Left ventricle myocardium inferior (tissue), 1 donor: ENCODE data around the gene ACACB. TPM values are rescaled to one million over a fixed set of nuclear protein-coding genes. Genes with fewer than 3 reads are reported as not detected.
A peak's percentile ranks its signal among the peaks of the same experiment; 100 is the strongest.

ENCODE experiments used
- DNase-seq: peaks from one replicate; pipeline ENCODE4 v3.0.0-alpha.2; 2020
- H3K27ac ChIP-seq: fragments of 200-600 bp; replicated peaks from 2 replicates; pipeline ENCODE4 v1.8.0; 2021
- H3K27me3 ChIP-seq: fragments of 200-600 bp; 2 replicates; pipeline ENCODE4 v1.8.0; 2021; ENCODE audit warnings: low read depth
- H3K36me3 ChIP-seq: fragments of 200-600 bp; 2 replicates; pipeline ENCODE4 v1.8.0; 2021
- H3K4me1 ChIP-seq: fragments of 200-600 bp; 2 replicates; pipeline ENCODE4 v1.8.0; 2021
- H3K4me3 ChIP-seq: fragments of 200-600 bp; 2 replicates; pipeline ENCODE4 v1.8.0; 2021; ENCODE audit warnings: mild to moderate bottlenecking, moderate library complexity
- H3K9me3 ChIP-seq: fragments of 200-600 bp; replicated peaks from 2 replicates; pipeline ENCODE4 v1.8.0; 2021
- CTCF ChIP-seq: fragments of 200-600 bp; IDR thresholded peaks from 2 replicates; pipeline ENCODE4 v1.8.0; 2021; ENCODE audit warnings: antibody characterized with exemption, mild to moderate bottlenecking, borderline replicate concordance
- intact Hi-C: fragments of 100-400 bp; cut with micrococcal nuclease; formaldehyde crosslinking; loops from one replicate; pipeline ENCODE4 v1.11.0; 2022
- total RNA-seq: library from RNA; stranded (reverse); fragmentation: NEBNext Ultra II Directional; extraction: Animal tissue kit (Norgen Biotek cat#: 25700); gene quantifications from one replicate; pipeline ENCODE4 v1.2.1, GENCODE V29; 2021
- donor health status: DM: no; HTN: yes; CAD: no; lungs with severe emphysema.

The ACACB gene
- total RNA-seq, 1 donor from 2014 or later: 123 TPM

- no peak for DNase-seq
- TF ChIP-seq CTCF: no peak
- H3K27ac ChIP-seq: peak overlapping the region; percentile 67
- peaks cover 14% of the 10 kb centered on the region for H3K27me3 ChIP-seq
- H3K4me1 ChIP-seq: peaks cover 13% of the 10 kb centered on the region
- intact Hi-C loops: no loop called here
- H3K36me3 ChIP-seq: no peaks in the 10 kb centered on the region
- peak overlapping the region; percentile 62 for H3K4me3 ChIP-seq
- no peaks in the 10 kb centered on the region for H3K9me3 ChIP-seq
Measured at GRCh38 chr12:109292342-109292711, 175.9 kb downstream of the ACACB start.

GRCh38 chr12:109293106-109293505, 176.7 kb downstream of the ACACB start:
- H3K36me3 ChIP-seq: no peaks in the 10 kb centered on the region
- no peak for DNase-seq
- TF ChIP-seq CTCF: no peak

DNA sequence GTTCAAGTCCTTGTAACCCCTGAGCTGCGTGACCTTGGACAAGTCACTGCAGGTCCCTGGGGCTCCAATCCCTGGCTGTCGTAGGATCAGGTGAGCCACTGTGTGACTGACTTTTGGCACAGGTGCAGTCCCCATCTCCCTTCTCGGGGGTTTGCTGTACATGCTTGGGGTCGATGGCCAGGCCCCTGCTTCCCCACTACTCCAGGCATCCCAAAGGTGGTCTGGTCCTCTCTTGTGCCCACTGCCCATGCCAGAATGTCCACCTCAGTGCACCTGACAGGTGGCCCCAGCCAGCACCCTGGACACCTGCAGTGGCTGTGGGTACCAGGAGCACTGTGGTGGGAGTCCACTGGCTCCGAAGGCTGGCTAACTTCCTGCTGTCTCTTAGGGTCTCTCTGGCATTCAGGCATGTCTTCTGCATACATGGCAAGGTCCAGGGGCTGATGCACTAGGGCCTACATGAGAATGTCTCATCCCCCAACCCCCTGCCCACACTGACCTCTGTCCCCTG, 178.0 kb downstream of the ACACB start:
- intact Hi-C loops: no loop called here

More at GRCh38 chr12:109293106-109293505, 176.7 kb downstream of the ACACB start:
- Histone ChIP-seq H3K4me1 (peaks cover 13% of the 10 kb centered on the region), H3K4me3 (no peak overlapping the region), H3K27ac (no peak overlapping the region), H3K27me3 (peaks cover 14% of the 10 kb centered on the region), H3K9me3 (no peaks in the 10 kb centered on the region)
- intact Hi-C loops: no loop called here

GRCh38 chr12:109295764-109296425, 179.5 kb downstream of the ACACB start:
- Histone ChIP-seq H3K4me1 (peaks cover 12% of the 10 kb centered on the region), H3K4me3 (no peak overlapping the region)
- no peak for DNase-seq

More for the DNA sequence above, 178.0 kb downstream of the ACACB start:
- no peak for TF ChIP-seq CTCF
- Histone ChIP-seq H3K4me3 (no peak overlapping the region), H3K27ac (no peak overlapping the region), H3K27me3 (peaks cover 14% of the 10 kb centered on the region), H3K4me1 (peaks cover 13% of the 10 kb centered on the region), H3K36me3 (no peaks in the 10 kb centered on the region), H3K9me3 (no peaks in the 10 kb centered on the region)
- DNase-seq: no peak

GRCh38 chr12:109296431-109296830, 180.0 kb downstream of the ACACB start:
- Histone ChIP-seq H3K27me3 (peaks cover 19% of the 10 kb centered on the region), H3K27ac (no peak overlapping the region), H3K4me1 (peaks cover 8% of the 10 kb centered on the region), H3K36me3 (no peaks in the 10 kb centered on the region), H3K4me3 (no peak overlapping the region), H3K9me3 (no peaks in the 10 kb centered on the region)
- no peak for DNase-seq
- no peak for TF ChIP-seq CTCF
- intact Hi-C loops: no loop called here

More at GRCh38 chr12:109295764-109296425, 179.5 kb downstream of the ACACB start:
- no peak for TF ChIP-seq CTCF
- intact Hi-C loops: no loop called here
- Histone ChIP-seq H3K9me3 (no peaks in the 10 kb centered on the region), H3K36me3 (no peaks in the 10 kb centered on the region), H3K27me3 (peaks cover 19% of the 10 kb centered on the region), H3K27ac (no peak overlapping the region)
